WERI-Rb-1 (cell line): ENCODE data around the gene DENND2C.

Experiments used
- DNase-seq: peaks from one replicate; pipeline ENCODE4 v3.0.0-alpha.2; 2020
- H3K27ac ChIP-seq: fragments of 250-450 bp; sonication (Bioruptor Pico); 2 replicates; pipeline ENCODE4 v1.5.1; 2020; ENCODE audit warnings: mild to moderate bottlenecking, moderate library complexity
- H3K27me3 ChIP-seq: fragments of 250-450 bp; sonication (Bioruptor Pico); 2 replicates; pipeline ENCODE4 v1.5.1; 2021; ENCODE audit warnings: mild to moderate bottlenecking, low read depth, moderate library complexity; ENCODE audit not compliant: insufficient read depth, severe bottlenecking
- H3K36me3 ChIP-seq: fragments of 250-450 bp; sonication (Bioruptor Pico); 2 replicates; pipeline ENCODE4 v1.5.1; 2020; ENCODE audit warnings: mild to moderate bottlenecking, moderate library complexity
- H3K4me3 ChIP-seq: 2 replicates; pipeline ENCODE4 v1.5.1; 2011; ENCODE audit warnings: low read depth, mild to moderate bottlenecking, control low read depth, low read length
- H3K9me3 ChIP-seq: fragments of 250-450 bp; sonication (Bioruptor Pico); 2 replicates; pipeline ENCODE4 v1.5.1; 2021; ENCODE audit warnings: mild to moderate bottlenecking, moderate library complexity; ENCODE audit not compliant: severe bottlenecking
- TF ChIP-seq, protein P1 (sequence below): IDR thresholded peaks from 2 replicates; pipeline ENCODE4 v1.5.1; 2011; ENCODE audit warnings: low read depth, mild to moderate bottlenecking, control low read depth, inconsistent platforms, low read length

Gene DENND2C

DNA sequence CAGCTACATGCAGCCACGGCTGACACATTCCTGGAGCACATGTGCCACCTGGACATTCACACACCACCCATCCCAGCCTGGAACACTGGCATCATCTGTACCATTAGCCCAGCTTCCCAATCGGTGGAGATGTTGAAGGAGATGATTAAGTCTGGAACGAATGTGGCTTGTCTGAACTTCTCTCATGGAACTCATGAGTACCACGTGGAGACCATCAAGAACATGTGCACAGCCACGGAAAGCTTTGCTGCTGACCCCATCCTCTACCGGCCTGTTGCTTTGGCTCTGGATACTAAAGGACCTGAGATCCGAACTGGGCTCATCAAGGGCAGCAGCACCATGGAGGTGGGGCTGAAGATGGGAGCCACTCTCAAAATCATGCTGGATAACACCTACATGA, 133.8 kb downstream of the DENND2C start:
- Histone ChIP-seq H3K4me3 (no peak overlapping the region), H3K9me3 (no peaks in the 10 kb centered on the region), H3K27ac (no peak overlapping the region), H3K36me3 (no peaks in the 10 kb centered on the region), H3K27me3 (no peaks in the 10 kb centered on the region)
- DNase-seq: no peak
- TF ChIP-seq, protein P1, sequence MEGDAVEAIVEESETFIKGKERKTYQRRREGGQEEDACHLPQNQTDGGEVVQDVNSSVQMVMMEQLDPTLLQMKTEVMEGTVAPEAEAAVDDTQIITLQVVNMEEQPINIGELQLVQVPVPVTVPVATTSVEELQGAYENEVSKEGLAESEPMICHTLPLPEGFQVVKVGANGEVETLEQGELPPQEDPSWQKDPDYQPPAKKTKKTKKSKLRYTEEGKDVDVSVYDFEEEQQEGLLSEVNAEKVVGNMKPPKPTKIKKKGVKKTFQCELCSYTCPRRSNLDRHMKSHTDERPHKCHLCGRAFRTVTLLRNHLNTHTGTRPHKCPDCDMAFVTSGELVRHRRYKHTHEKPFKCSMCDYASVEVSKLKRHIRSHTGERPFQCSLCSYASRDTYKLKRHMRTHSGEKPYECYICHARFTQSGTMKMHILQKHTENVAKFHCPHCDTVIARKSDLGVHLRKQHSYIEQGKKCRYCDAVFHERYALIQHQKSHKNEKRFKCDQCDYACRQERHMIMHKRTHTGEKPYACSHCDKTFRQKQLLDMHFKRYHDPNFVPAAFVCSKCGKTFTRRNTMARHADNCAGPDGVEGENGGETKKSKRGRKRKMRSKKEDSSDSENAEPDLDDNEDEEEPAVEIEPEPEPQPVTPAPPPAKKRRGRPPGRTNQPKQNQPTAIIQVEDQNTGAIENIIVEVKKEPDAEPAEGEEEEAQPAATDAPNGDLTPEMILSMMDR: no peak

DNA sequence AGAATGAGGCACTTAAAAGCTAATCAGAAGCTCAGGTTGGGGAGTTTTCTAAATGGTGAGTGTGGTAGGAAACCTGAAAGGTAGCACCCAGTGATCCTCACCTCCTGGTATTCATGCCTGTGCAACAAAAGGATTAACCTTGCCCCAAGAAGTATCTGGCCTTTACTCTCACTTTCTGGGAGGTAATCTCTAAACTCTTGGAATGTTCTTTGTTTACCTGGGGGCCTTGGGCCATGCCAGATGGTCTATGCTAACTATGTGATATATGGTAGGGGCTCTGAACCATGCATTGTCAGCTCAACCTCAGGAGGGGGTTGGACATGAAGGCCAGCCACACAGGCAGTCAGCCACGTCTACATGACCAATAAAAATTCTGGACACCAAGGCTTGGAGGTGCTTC, 134.4 kb downstream of the DENND2C start:
- no peak overlapping the region for H3K27ac ChIP-seq
- H3K9me3 ChIP-seq: no peaks in the 10 kb centered on the region
- H3K27me3 ChIP-seq: no peaks in the 10 kb centered on the region
- no peak for DNase-seq
- no peak overlapping the region for H3K4me3 ChIP-seq
- TF ChIP-seq, protein P1: no peak
- H3K36me3 ChIP-seq: no peaks in the 10 kb centered on the region
